ENCODE measurements around the gene ARL14. TPM values are rescaled to one million over a fixed set of nuclear protein-coding genes. Genes with fewer than 3 reads are reported as not detected.

The ARL14 gene
- total RNA-seq, 2 experiments from 2014 or later, result not detected

DNA sequence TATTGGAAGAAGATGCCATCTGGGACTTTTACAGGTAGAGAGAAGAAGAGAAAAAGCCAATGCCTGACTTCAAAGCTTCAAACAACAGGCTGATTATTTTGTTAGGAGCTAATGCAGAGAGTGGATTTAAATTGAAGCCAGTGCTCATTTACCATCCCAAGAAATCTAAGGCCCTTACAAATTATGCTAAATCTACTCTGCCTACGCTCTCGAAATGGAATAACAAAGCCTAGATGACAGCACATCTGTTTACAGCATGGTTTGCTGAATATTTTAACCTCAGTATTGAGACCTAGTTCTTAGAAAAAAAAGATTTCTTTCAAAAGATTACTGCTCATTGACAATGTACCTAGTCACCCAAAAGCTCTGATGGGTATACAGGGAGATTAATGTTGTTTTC, 16.2 kb downstream of the ARL14 start:
- Histone ChIP-seq H3K4me2 (ENCODE audit: low read length) (no peak overlapping the region), H3K4me1 (ENCODE audit: insufficient read depth, low read length, poor library complexity, severe bottlenecking) (no peaks in the 10 kb centered on the region), H3K27ac (ENCODE audit: low read depth, low read length, poor library complexity, severe bottlenecking) (no peak overlapping the region), H3K36me3 (ENCODE audit: insufficient read depth, low read length) (no peaks in the 10 kb centered on the region), H3K9me3 (ENCODE audit: low read length) (no peaks in the 10 kb centered on the region), H3K9me2 (ENCODE audit: insufficient read depth, low read length) (no peaks in the 10 kb centered on the region), H4K20me1 (ENCODE audit: insufficient read depth, low read length) (no peaks in the 10 kb centered on the region), H2AFZ (ENCODE audit: low read length) (no peak overlapping the region), H3K4me3 (ENCODE audit: low read depth, low read length, poor library complexity, severe bottlenecking) (no peak overlapping the region), H3K79me2 (ENCODE audit: insufficient read depth, low read depth, low read length) (no peaks in the 10 kb centered on the region)
- ChIA-PET CTCF (ENCODE audit: unreplicated experiment) (no interaction called here), POLR2A (interaction anchor here (1.3 kb wide), 1 partner anchor 14 kb away, joined by 6 read pairs; no protein-coding TSS in a partner anchor)
- DNase-seq (ENCODE audit: low spot score), result no peak
- intact Hi-C loops (cut with micrococcal nuclease; ENCODE audit: unreplicated experiment), result no loop called here
- no TSS peak for BruUV-seq (replicated peaks)
- TF ChIP-seq, protein P1, sequence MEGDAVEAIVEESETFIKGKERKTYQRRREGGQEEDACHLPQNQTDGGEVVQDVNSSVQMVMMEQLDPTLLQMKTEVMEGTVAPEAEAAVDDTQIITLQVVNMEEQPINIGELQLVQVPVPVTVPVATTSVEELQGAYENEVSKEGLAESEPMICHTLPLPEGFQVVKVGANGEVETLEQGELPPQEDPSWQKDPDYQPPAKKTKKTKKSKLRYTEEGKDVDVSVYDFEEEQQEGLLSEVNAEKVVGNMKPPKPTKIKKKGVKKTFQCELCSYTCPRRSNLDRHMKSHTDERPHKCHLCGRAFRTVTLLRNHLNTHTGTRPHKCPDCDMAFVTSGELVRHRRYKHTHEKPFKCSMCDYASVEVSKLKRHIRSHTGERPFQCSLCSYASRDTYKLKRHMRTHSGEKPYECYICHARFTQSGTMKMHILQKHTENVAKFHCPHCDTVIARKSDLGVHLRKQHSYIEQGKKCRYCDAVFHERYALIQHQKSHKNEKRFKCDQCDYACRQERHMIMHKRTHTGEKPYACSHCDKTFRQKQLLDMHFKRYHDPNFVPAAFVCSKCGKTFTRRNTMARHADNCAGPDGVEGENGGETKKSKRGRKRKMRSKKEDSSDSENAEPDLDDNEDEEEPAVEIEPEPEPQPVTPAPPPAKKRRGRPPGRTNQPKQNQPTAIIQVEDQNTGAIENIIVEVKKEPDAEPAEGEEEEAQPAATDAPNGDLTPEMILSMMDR (conservative IDR thresholded peaks at IDR 0.05; ENCODE audit: low read length), result no peak
- no peak for TF ChIP-seq EZH2phosphoT487 (IDR thresholded peaks at IDR 0.05; ENCODE audit: borderline replicate concordance, low read depth, low read length)

DNA sequence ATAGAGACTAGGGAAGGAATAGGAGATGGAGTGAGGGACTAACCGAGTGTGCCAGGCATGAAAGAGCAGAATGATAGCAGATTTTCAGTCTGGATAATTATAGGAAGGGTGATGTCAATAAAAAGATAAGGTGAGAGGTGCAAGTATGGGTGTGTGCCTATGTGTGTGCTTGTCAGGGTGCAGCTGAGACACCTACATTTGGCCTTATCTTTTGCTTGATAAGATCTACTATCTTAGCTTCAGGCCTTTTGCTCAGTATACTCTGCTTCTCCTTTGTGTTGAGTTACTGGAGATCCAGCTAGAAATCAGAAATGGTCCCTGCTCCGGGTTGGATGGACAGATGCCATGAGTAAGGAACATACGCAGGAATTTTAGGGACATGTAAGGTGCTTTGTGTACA, 17.4 kb downstream of the ARL14 start:
- CTCF ChIA-PET (ENCODE audit: unreplicated experiment), result no interaction called here
- Histone ChIP-seq H3K4me3 (ENCODE audit: low read depth, low read length, poor library complexity, severe bottlenecking) (no peak overlapping the region), H3K79me2 (ENCODE audit: insufficient read depth, low read depth, low read length) (no peaks in the 10 kb centered on the region), H2AFZ (ENCODE audit: low read length) (no peak overlapping the region), H4K20me1 (ENCODE audit: insufficient read depth, low read length) (no peaks in the 10 kb centered on the region), H3K27ac (ENCODE audit: low read depth, low read length, poor library complexity, severe bottlenecking) (no peak overlapping the region), H3K36me3 (ENCODE audit: insufficient read depth, low read length) (no peaks in the 10 kb centered on the region), H3K4me1 (ENCODE audit: insufficient read depth, low read length, poor library complexity, severe bottlenecking) (no peaks in the 10 kb centered on the region), H3K9me2 (ENCODE audit: insufficient read depth, low read length) (no peaks in the 10 kb centered on the region), H3K4me2 (ENCODE audit: low read length) (no peak overlapping the region), H3K9me3 (ENCODE audit: low read length) (no peaks in the 10 kb centered on the region)
- intact Hi-C loops (cut with micrococcal nuclease; ENCODE audit: unreplicated experiment), result no loop called here
- BruUV-seq (replicated peaks), result no TSS peak
- TF ChIP-seq, protein P1 (conservative IDR thresholded peaks at IDR 0.05; ENCODE audit: low read length), result no peak
- no peak for TF ChIP-seq EZH2phosphoT487 (IDR thresholded peaks at IDR 0.05; ENCODE audit: borderline replicate concordance, low read depth, low read length)
- DNase-seq (ENCODE audit: low spot score), result no peak
- POLR2A ChIA-PET, result interaction anchor here (0.5 to 1.3 kb wide), 2 partner anchors 15 to 42 kb away, joined by 3 to 6 read pairs; no protein-coding TSS in a partner anchor

DNA sequence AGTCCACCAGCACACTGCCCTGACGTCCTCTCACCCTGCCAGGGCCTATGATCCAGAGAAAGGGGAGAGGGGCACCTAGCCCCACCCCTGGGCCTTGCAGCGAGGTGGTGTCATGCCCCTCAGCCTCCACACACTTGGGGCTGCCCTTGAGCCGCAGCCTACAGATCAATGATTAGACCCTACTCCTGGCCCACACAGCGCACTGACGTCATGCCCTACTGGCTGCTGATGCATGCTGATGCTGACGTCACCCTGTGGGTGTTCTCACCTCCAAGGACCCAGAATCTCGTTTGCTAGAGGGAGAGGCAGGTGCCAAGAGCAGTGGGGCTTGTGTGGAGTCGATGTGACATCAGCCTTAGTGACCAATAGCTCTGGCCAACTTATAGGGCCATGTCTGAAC, 18.0 kb downstream of the ARL14 start:
- no peaks in the 10 kb centered on the region for H3K79me2 ChIP-seq (ENCODE audit: insufficient read depth, low read depth, low read length)
- no peak overlapping the region for H2AFZ ChIP-seq (ENCODE audit: low read length)
- no peaks in the 10 kb centered on the region for H3K9me3 ChIP-seq (ENCODE audit: low read length)
- no peak overlapping the region for H3K4me2 ChIP-seq (ENCODE audit: low read length)
- no peak for DNase-seq (ENCODE audit: low spot score)
- no TSS peak for BruUV-seq (replicated peaks)
- TF ChIP-seq, protein P1 (conservative IDR thresholded peaks at IDR 0.05; ENCODE audit: low read length), result no peak
- TF ChIP-seq EZH2phosphoT487 (IDR thresholded peaks at IDR 0.05; ENCODE audit: borderline replicate concordance, low read depth, low read length), result no peak
- ChIA-PET POLR2A (no interaction called here), CTCF (ENCODE audit: unreplicated experiment) (no interaction called here)
- H3K36me3 ChIP-seq (ENCODE audit: insufficient read depth, low read length), result no peaks in the 10 kb centered on the region
- H4K20me1 ChIP-seq (ENCODE audit: insufficient read depth, low read length), result no peaks in the 10 kb centered on the region
- H3K4me1 ChIP-seq (ENCODE audit: insufficient read depth, low read length, poor library complexity, severe bottlenecking), result no peaks in the 10 kb centered on the region
- no peak overlapping the region for H3K27ac ChIP-seq (ENCODE audit: low read depth, low read length, poor library complexity, severe bottlenecking)
- no peak overlapping the region for H3K4me3 ChIP-seq (ENCODE audit: low read depth, low read length, poor library complexity, severe bottlenecking)
- no peaks in the 10 kb centered on the region for H3K9me2 ChIP-seq (ENCODE audit: insufficient read depth, low read length)
- intact Hi-C loops (cut with micrococcal nuclease; ENCODE audit: unreplicated experiment), result no loop called here
